H9 (cell line): Measurements from ENCODE around the gene COX8A. TPM values are rescaled to one million over a fixed set of nuclear protein-coding genes. Genes with fewer than 3 reads are reported as not detected.

Experiments used
- DNase-seq: peaks from one replicate; pipeline ENCODE4 v3.0.0-alpha.2; 2017
- H2AFZ ChIP-seq: one replicate; pipeline ENCODE4 v1.6.1; 2013; ENCODE audit warnings: mild to moderate bottlenecking, low read length, control low read depth, moderate library complexity
- H2AK5ac ChIP-seq: 2 replicates; pipeline ENCODE4 v1.6.1; 2013; ENCODE audit warnings: low read length, control low read depth, mixed read lengths; ENCODE audit not compliant: insufficient read length
- H2BK120ac ChIP-seq: one replicate; pipeline ENCODE4 v1.6.1; 2013; ENCODE audit warnings: low read depth, mild to moderate bottlenecking, low read length, control low read depth, inconsistent platforms; ENCODE audit not compliant: poor library complexity, severe bottlenecking
- H2BK12ac ChIP-seq: 2 replicates; pipeline ENCODE4 v1.6.1; 2013; ENCODE audit warnings: low read length, control low read depth, mixed read lengths, low read depth; ENCODE audit not compliant: insufficient read length
- H2BK15ac ChIP-seq: 2 replicates; pipeline ENCODE4 v1.6.1; 2013; ENCODE audit warnings: low read depth, low read length, control low read depth
- H2BK20ac ChIP-seq: one replicate; pipeline ENCODE4 v1.6.1; 2013; ENCODE audit warnings: low read depth, mild to moderate bottlenecking, low read length, control low read depth, inconsistent platforms; ENCODE audit not compliant: poor library complexity, severe bottlenecking
- H2BK5ac ChIP-seq: 2 replicates; pipeline ENCODE4 v1.6.1; 2013; ENCODE audit warnings: low read length, control low read depth, mixed read lengths; ENCODE audit not compliant: insufficient read length
- H3K14ac ChIP-seq: 2 replicates; pipeline ENCODE4 v1.6.1; 2013; ENCODE audit warnings: low read length, control low read depth; ENCODE audit not compliant: insufficient read depth
- H3K18ac ChIP-seq: 2 replicates; pipeline ENCODE4 v1.6.1; 2013; ENCODE audit warnings: low read depth, mild to moderate bottlenecking, mixed read lengths, low read length, control low read depth; ENCODE audit not compliant: insufficient read length
- H3K23ac ChIP-seq: 2 replicates; pipeline ENCODE4 v1.6.1; 2013; ENCODE audit warnings: low read length, control low read depth, mixed read lengths, low read depth; ENCODE audit not compliant: insufficient read length
- H3K23me2 ChIP-seq: 2 replicates; pipeline ENCODE4 v1.6.1; 2013; ENCODE audit warnings: low read depth, mild to moderate bottlenecking, mixed read lengths, low read length, control low read depth; ENCODE audit not compliant: insufficient read length, poor library complexity, severe bottlenecking
- H3K27ac ChIP-seq: 2 replicates; pipeline ENCODE4 v1.5.1; 2013; ENCODE audit warnings: low read length, control low read depth, mixed read lengths, low read depth; ENCODE audit not compliant: insufficient read length
- H3K27me3 ChIP-seq: 2 replicates; pipeline ENCODE4 v1.6.1; 2013; ENCODE audit warnings: low read length, control low read depth, inconsistent platforms; ENCODE audit not compliant: insufficient read depth
- H3K4ac ChIP-seq: 2 replicates; pipeline ENCODE4 v1.6.1; 2013; ENCODE audit warnings: low read depth, mild to moderate bottlenecking, control low read depth, inconsistent platforms, low read length, moderate library complexity
- H3K4me1 ChIP-seq: 2 replicates; pipeline ENCODE4 v1.6.1; 2013; ENCODE audit warnings: low read length, control low read depth, inconsistent platforms; ENCODE audit not compliant: insufficient read depth
- H3K4me2 ChIP-seq: 2 replicates; pipeline ENCODE4 v1.6.1; 2013; ENCODE audit warnings: low read length, control low read depth, mixed read lengths; ENCODE audit not compliant: insufficient read length, insufficient read depth
- H3K56ac ChIP-seq: 2 replicates; pipeline ENCODE4 v1.6.1; 2013; ENCODE audit warnings: low read depth, mild to moderate bottlenecking, mixed read lengths, low read length, control low read depth; ENCODE audit not compliant: insufficient read length
- H3K79me1 ChIP-seq: 2 replicates; pipeline ENCODE4 v1.6.1; 2013; ENCODE audit warnings: low read depth, mild to moderate bottlenecking, moderate library complexity, low read length, control low read depth, inconsistent platforms; ENCODE audit not compliant: insufficient read depth, poor library complexity, severe bottlenecking
- H3K79me2 ChIP-seq: 2 replicates; pipeline ENCODE4 v1.6.1; 2013; ENCODE audit warnings: low read length, control low read depth, inconsistent platforms; ENCODE audit not compliant: insufficient read depth
- H3K9ac ChIP-seq: 2 replicates; pipeline ENCODE4 v1.6.1; 2013; ENCODE audit warnings: low read length, control low read depth, mixed read lengths; ENCODE audit not compliant: insufficient read length; ENCODE audit errors: extremely low read depth
- H3K9me3 ChIP-seq: one replicate; pipeline ENCODE4 v1.6.1; 2013; ENCODE audit warnings: low read depth, low read length, inconsistent platforms; ENCODE audit not compliant: control insufficient read depth
- H3T11ph ChIP-seq: one replicate; pipeline ENCODE4 v1.6.1; 2013; ENCODE audit warnings: mild to moderate bottlenecking, low read length, control low read depth, inconsistent platforms
- H4K20me1 ChIP-seq: one replicate; pipeline ENCODE4 v1.6.1; 2013; ENCODE audit not compliant: control insufficient read depth, insufficient read length, insufficient read depth
- H4K5ac ChIP-seq: 2 replicates; pipeline ENCODE4 v1.6.1; 2013; ENCODE audit warnings: low read depth, mild to moderate bottlenecking, mixed read lengths, low read length, control low read depth; ENCODE audit not compliant: insufficient read length
- H4K8ac ChIP-seq: replicated peaks from 2 replicates; pipeline ENCODE4 v1.6.1; 2013; ENCODE audit warnings: low read length, control low read depth, mixed read lengths, low read depth; ENCODE audit not compliant: insufficient read length
- H4K91ac ChIP-seq: 2 replicates; pipeline ENCODE4 v1.6.1; 2013; ENCODE audit warnings: low read depth, mild to moderate bottlenecking, moderate library complexity, mixed read lengths, low read length, control low read depth; ENCODE audit not compliant: insufficient read length
- H3K27ac Mint-ChIP-seq, 3 experiments: 2 replicates in 2 of 3; 3 replicates in 1 of 3; pipeline ENCODE4 v1.8.0; 2020 to 2021; ENCODE audit warnings: mixed read lengths in 3 of 3, mild to moderate bottlenecking in 1 of 3, moderate library complexity in 1 of 3
- H3K27me3 Mint-ChIP-seq: 2 replicates; pipeline ENCODE4 v1.8.0; 2021; ENCODE audit warnings: low read depth, mild to moderate bottlenecking, moderate library complexity, mixed read lengths
- H3K36me3 Mint-ChIP-seq, 3 experiments: 2 replicates in 2 of 3; 3 replicates in 1 of 3; pipeline ENCODE4 v1.8.0; 2020 to 2021; ENCODE audit warnings: low read depth in 3 of 3, mixed read lengths in 3 of 3; ENCODE audit not compliant: insufficient read depth in 1 of 3
- H3K4me1 Mint-ChIP-seq, 2 experiments: 2 replicates each; pipeline ENCODE4 v1.8.0; 2020; ENCODE audit warnings: mixed read lengths in 2 of 2
- H3K4me3 Mint-ChIP-seq, 2 experiments: 2 replicates in 1 of 2; 3 replicates in 1 of 2; pipeline ENCODE4 v1.8.0; 2020 to 2021; ENCODE audit warnings: mild to moderate bottlenecking in 2 of 2, mixed read lengths in 2 of 2, moderate library complexity in 1 of 2
- H3K9me3 Mint-ChIP-seq, 2 experiments: 2 replicates in 1 of 2; 3 replicates in 1 of 2; pipeline ENCODE4 v1.8.0; 2020; ENCODE audit warnings: mild to moderate bottlenecking in 2 of 2, mixed read lengths in 2 of 2, moderate library complexity in 1 of 2
- CTCF ChIP-seq: fragments of 200-600 bp; sonication (generic); conservative IDR thresholded peaks from 3 replicates; pipeline ENCODE4 v1.8.0; 2021; ENCODE audit warnings: antibody characterized with exemption, mild to moderate bottlenecking
- WGBS: extraction: QIAGEN DNeasy Blood & Tissue Kit; methylation state at CpG from one replicate; pipeline ENCODE4 v1.1.7; 2013; ENCODE audit warnings: missing lambda C conversion rate, low lambda C conversion rate, mixed read lengths; ENCODE audit not compliant: insufficient read length; ENCODE audit errors: extremely low coverage; 5-methylcytosine and 5-hydroxymethylcytosine counted together
- total RNA-seq: library from RNA; stranded (reverse); gene quantifications from 2 replicates; pipeline ENCODE4 v1.2.1, GENCODE V29; 2021

The COX8A gene
- total RNA-seq, 1 experiment from 2014 or later = 429 TPM

GRCh38 chr11:64008914-64009633 lies 34.7 kb downstream of the COX8A start:
- Histone ChIP-seq H3K4me1 (no peaks in the 10 kb centered on the region), H2BK120ac (no peak overlapping the region), H4K5ac (no peak overlapping the region), H4K8ac (no peak overlapping the region), H4K91ac (no peak overlapping the region), H3K56ac (no peak overlapping the region), H3K27me3 (peaks cover 32% of the 10 kb centered on the region; the same call in 1 of the 2 replicates), H3K14ac (no peak overlapping the region), H3K9me3 (no peaks in the 10 kb centered on the region), H2AK5ac (no peak overlapping the region), H2BK5ac (no peak overlapping the region), H3K23me2 (peaks cover 11% of the 10 kb centered on the region), H2BK15ac (no peak overlapping the region), H2BK20ac (no peak overlapping the region), H4K20me1 (no peaks in the 10 kb centered on the region), H3K18ac (no peak overlapping the region), H3K27ac (no peak overlapping the region), H2BK12ac (no peak overlapping the region), H3K23ac (no peak overlapping the region), H3K4me2 (no peak overlapping the region), H3K79me2 (no peaks in the 10 kb centered on the region), H3K79me1 (no peaks in the 10 kb centered on the region), H3T11ph (no peak overlapping the region), H3K4ac (no peak overlapping the region), H2AFZ (no peak overlapping the region), H3K9ac (no peak overlapping the region)
- Mint-ChIP-seq H3K4me1 (peaks cover 14 to 22% of the 10 kb centered on the region in 2 experiments), H3K9me3 (peaks cover 9 to 14% of the 10 kb centered on the region in 2 experiments; a peak in 3 of 5 replicates), H3K4me3 (no peak overlapping the region), H3K27ac (no peak overlapping the region), H3K36me3 (peaks cover 2 to 10% (median 4%) of the 10 kb centered on the region in 3 experiments; a peak in 5 of 7 replicates), H3K27me3 (peaks cover 93% of the 10 kb centered on the region)
- WGBS = no CpG with 5 or more reads among the region's 18 CpGs
- peak; percentile 36; the same call in 2 of the 3 replicates for TF ChIP-seq CTCF
- DNase-seq = no peak
